ENCODE measurements around the gene UGT2B15.
"Not testable (repeated sequence)": the region's sequence is repeated elsewhere in the genome, so short reads cannot be mapped to it uniquely, and the experiment has no call there.

- TF ChIP-seq CTCF, EZH2 (IDR thresholded peaks at IDR 0.05): not testable (repeated sequence)
Observed at GRCh38 chr4:68662836-68663574, 7.4 kb downstream of the UGT2B15 start.

Data from neural progenitor cell (in vitro differentiated cells).